H1 (cell line): Measurements from ENCODE around the gene VPS72. TPM values are rescaled to one million over a fixed set of nuclear protein-coding genes. Genes with fewer than 3 reads are reported as not detected.
A peak's percentile ranks its signal among the peaks of the same experiment; 100 is the strongest.

ENCODE experiments used
- CTCF ChIA-PET: fragments of 300-600 bp; sonication (Branson Sonifier 250); formaldehyde crosslinking; loops from one replicate; lab custom pipeline; 2021; ENCODE audit not compliant: partially characterized antibody; lab: Charles Lee
- POLR2A ChIA-PET: fragments of 300-600 bp; sonication (Branson Sonifier 250); formaldehyde crosslinking; loops from one replicate; lab custom pipeline; 2021; ENCODE audit warnings: inconsistent platforms; ENCODE audit not compliant: partially characterized antibody; lab: Charles Lee
- DNase-seq, 2 experiments: peaks; one replicate each; pipeline versions ENCODE4 v3.0.0 to v3.0.0-alpha.2; 2010 to 2022; ENCODE audit warnings: low spot score in 2 of 2, low read depth in 1 of 2, mixed read lengths in 1 of 2
- FAIRE-seq: peaks from 2 replicates; lab custom pipeline; 2011; peaks lifted over from hg19 to GRCh38; lab: Jason Lieb, UNC
- H2AFZ ChIP-seq: 2 replicates; pipeline ENCODE4 v1.8.1; 2012; ENCODE audit warnings: low read length, inconsistent platforms
- H2AK5ac ChIP-seq: 2 replicates; pipeline ENCODE4 v1.6.1; 2013; ENCODE audit warnings: low read depth, low read length
- H2BK120ac ChIP-seq: replicated peaks from 2 replicates; pipeline ENCODE3; 2013; ENCODE audit warnings: low read depth, low read length, inconsistent platforms
- H2BK12ac ChIP-seq: 2 replicates; pipeline ENCODE4 v1.6.1; 2013; ENCODE audit warnings: low read depth, low read length
- H2BK15ac ChIP-seq: 2 replicates; pipeline ENCODE4 v1.6.1; 2013; ENCODE audit warnings: low read length
- H2BK20ac ChIP-seq: 2 replicates; pipeline ENCODE4 v1.6.1; 2013; ENCODE audit warnings: low read length
- H2BK5ac ChIP-seq: 2 replicates; pipeline ENCODE4 v1.6.1; 2013; ENCODE audit warnings: low read depth, low read length
- H3K14ac ChIP-seq: 2 replicates; pipeline ENCODE4 v1.6.1; 2013; ENCODE audit warnings: inconsistent platforms; ENCODE audit not compliant: insufficient read length
- H3K18ac ChIP-seq: 2 replicates; pipeline ENCODE4 v1.6.1; 2013; ENCODE audit warnings: low read length; ENCODE audit errors: extremely low read depth
- H3K23ac ChIP-seq: 2 replicates; pipeline ENCODE4 v1.6.1; 2013; ENCODE audit warnings: inconsistent platforms; ENCODE audit not compliant: insufficient read length
- H3K23me2 ChIP-seq: 2 replicates; pipeline ENCODE4 v1.6.1; 2013; ENCODE audit warnings: low read depth, low read length
- H3K27ac ChIP-seq: 2 replicates; pipeline ENCODE4 v1.6.1; 2011; ENCODE audit warnings: low read depth, low read length, inconsistent platforms
- H3K27me3 ChIP-seq, 4 experiments: replicated peaks in 1 of 4; 1 replicate in 1 of 4; 2 replicates in 3 of 4; pipeline versions ENCODE4 v1.6.1 to v1.8.1; 2011 to 2013; ENCODE audit warnings: low read length in 3 of 4, mild to moderate bottlenecking in 3 of 4, inconsistent platforms in 2 of 4, mixed read lengths in 2 of 4, moderate library complexity in 1 of 4; ENCODE audit not compliant: control insufficient read depth in 3 of 4, insufficient read depth in 3 of 4; ENCODE audit errors: extremely low read depth in 1 of 4
- H3K36me3 ChIP-seq, 4 experiments: 2 replicates each; pipeline versions ENCODE4 v1.6.1 to v1.8.1; 2011 to 2013; ENCODE audit warnings: mild to moderate bottlenecking in 4 of 4, low read length in 3 of 4, moderate library complexity in 2 of 4, control low read depth in 1 of 4, inconsistent platforms in 1 of 4; ENCODE audit not compliant: insufficient read depth in 4 of 4, control insufficient read depth in 2 of 4
- H3K4ac ChIP-seq: replicated peaks from 2 replicates; pipeline ENCODE3; 2013; ENCODE audit warnings: low read length, low read depth, mixed read lengths, inconsistent platforms; ENCODE audit not compliant: insufficient read length
- H3K4me1 ChIP-seq, 4 experiments: replicated peaks in 1 of 4; 1 replicate in 1 of 4; 2 replicates in 3 of 4; pipeline versions ENCODE4 v1.6.1 to v1.8.1; 2011 to 2013; ENCODE audit warnings: low read length in 3 of 4, inconsistent platforms in 2 of 4, mixed read lengths in 1 of 4; ENCODE audit not compliant: insufficient read depth in 4 of 4, control insufficient read depth in 3 of 4
- H3K4me2 ChIP-seq, 2 experiments: 2 replicates each; pipeline versions ENCODE4 v1.6.1 to v1.8.1; 2011 to 2013; ENCODE audit warnings: low read depth in 2 of 2, low read length in 2 of 2, control low read depth in 1 of 2, inconsistent platforms in 1 of 2, mild to moderate bottlenecking in 1 of 2; ENCODE audit not compliant: insufficient read depth in 1 of 2
- H3K4me3 ChIP-seq, 4 experiments: fragments of 200-600, 300-600 bp in 1 of 4; sonication (generic), shearing (Covaris generic), sonication (Bioruptor Twin) in 1 of 4; 2 replicates each; pipeline versions ENCODE4 v1.5.1 to v1.8.1; 2011 to 2016; ENCODE audit warnings: low read length in 4 of 4, low read depth in 3 of 4, control low read depth in 2 of 4, inconsistent platforms in 2 of 4, mild to moderate bottlenecking in 2 of 4, mixed read lengths in 1 of 4, moderate library complexity in 1 of 4; ENCODE audit not compliant: insufficient read depth in 2 of 4; ENCODE audit errors: extremely low read depth in 1 of 4
- H3K56ac ChIP-seq: replicated peaks from 2 replicates; pipeline ENCODE3; 2013; ENCODE audit warnings: low read depth, mild to moderate bottlenecking, mixed read lengths, low read length, inconsistent platforms; ENCODE audit not compliant: insufficient read length
- H3K79me1 ChIP-seq: 2 replicates; pipeline ENCODE4 v1.6.1; 2013; ENCODE audit warnings: low read depth, low read length, control low read depth
- H3K79me2 ChIP-seq, 2 experiments: 2 replicates each; pipeline versions ENCODE4 v1.6.1 to v1.8.1; 2012 to 2013; ENCODE audit warnings: low read length in 2 of 2, mild to moderate bottlenecking in 2 of 2, inconsistent platforms in 1 of 2; ENCODE audit not compliant: insufficient read depth in 2 of 2, control insufficient read depth in 1 of 2
- H3K9ac ChIP-seq, 4 experiments: replicated peaks in 1 of 4; 1 replicate in 1 of 4; 2 replicates in 3 of 4; pipeline versions ENCODE4 v1.6.1 to v1.8.1; 2011 to 2013; ENCODE audit warnings: low read depth in 3 of 4, low read length in 3 of 4, control low read depth in 2 of 4, mild to moderate bottlenecking in 2 of 4, moderate library complexity in 2 of 4, inconsistent platforms in 1 of 4; ENCODE audit errors: extremely low read depth in 1 of 4
- H3K9me3 ChIP-seq, 2 experiments: 2 replicates each; pipeline versions ENCODE4 v1.6.1 to v1.8.1; 2012 to 2013; ENCODE audit warnings: mild to moderate bottlenecking in 2 of 2, moderate library complexity in 2 of 2, control low read depth in 1 of 2, inconsistent platforms in 1 of 2, low read depth in 1 of 2, low read length in 1 of 2, mixed read lengths in 1 of 2; ENCODE audit not compliant: insufficient read depth in 2 of 2
- H4K20me1 ChIP-seq, 2 experiments: replicated peaks in 1 of 2; 2 replicates each; pipeline versions ENCODE3 to v1.8.1; 2011 to 2013; ENCODE audit warnings: inconsistent platforms in 2 of 2, low read length in 2 of 2, mild to moderate bottlenecking in 1 of 2; ENCODE audit not compliant: insufficient read depth in 2 of 2, control insufficient read depth in 1 of 2
- H4K5ac ChIP-seq: 2 replicates; pipeline ENCODE4 v1.6.1; 2013; ENCODE audit warnings: low read length, low read depth, mixed read lengths, inconsistent platforms; ENCODE audit not compliant: insufficient read length
- H4K8ac ChIP-seq: 2 replicates; pipeline ENCODE4 v1.8.0; 2013; ENCODE audit warnings: mild to moderate bottlenecking, moderate library complexity, low read length, inconsistent platforms; ENCODE audit not compliant: insufficient read depth; ENCODE audit errors: extremely low read depth
- H4K91ac ChIP-seq: replicated peaks from 2 replicates; pipeline ENCODE3; 2013; ENCODE audit warnings: low read length, mixed read lengths, inconsistent platforms; ENCODE audit not compliant: insufficient read length
- ASH2L ChIP-seq: fragments of 200-600, 300-600 bp; sonication (generic); IDR thresholded peaks from one replicate; pipeline ENCODE4 v1.7.1; 2017; ENCODE audit warnings: low read length
- ATF2 ChIP-seq: IDR thresholded peaks from 2 replicates; pipeline ENCODE4 v1.6.1; 2012; ENCODE audit warnings: low read length, inconsistent platforms
- CTCF ChIP-seq, 3 experiments: IDR thresholded peaks; 1 replicate in 2 of 3; 2 replicates in 1 of 3; pipeline versions ENCODE4 v1.5.1 to v1.6.1; 2011; ENCODE audit warnings: low read length in 3 of 3, mild to moderate bottlenecking in 3 of 3, inconsistent platforms in 2 of 3, low read depth in 1 of 3, moderate library complexity in 1 of 3; ENCODE audit not compliant: insufficient read depth in 1 of 3; ENCODE audit errors: control extremely low read depth in 1 of 3
- EZH2 ChIP-seq: fragments of 200-600 bp; sonication (generic); IDR thresholded peaks from 2 replicates; pipeline ENCODE4 v1.7.1; 2012; ENCODE audit warnings: low read depth, mild to moderate bottlenecking, moderate library complexity, low read length, inconsistent platforms; ENCODE audit not compliant: severe bottlenecking
- NRF1 ChIP-seq: IDR thresholded peaks from 2 replicates; pipeline ENCODE4 v1.6.1; 2011; ENCODE audit warnings: mild to moderate bottlenecking, low read depth, low read length, improper control_type of control experiment
- POLR2A ChIP-seq, 2 experiments: IDR thresholded peaks; 1 replicate in 1 of 2; 2 replicates in 1 of 2; pipeline ENCODE4 v1.6.1; 2011; ENCODE audit warnings: low read depth in 2 of 2, low read length in 2 of 2, mild to moderate bottlenecking in 2 of 2; ENCODE audit errors: control extremely low read depth in 1 of 2
- SRF ChIP-seq: IDR thresholded peaks from 2 replicates; pipeline ENCODE4 v1.6.1; 2011; ENCODE audit warnings: mild to moderate bottlenecking, low read depth, low read length, moderate library complexity
- USF2 ChIP-seq: IDR thresholded peaks from 2 replicates; pipeline ENCODE4 v1.6.1; 2011; ENCODE audit warnings: low read length, improper control_type of control experiment
- WGBS, 2 experiments: shearing (Covaris generic) in 1 of 2; methylation state at CpG; one replicate each; pipeline versions ENCODE4 v1.1.6 to v1.1.7; 2013 to 2015; ENCODE audit warnings: low lambda C conversion rate in 2 of 2, mixed read lengths in 2 of 2, inconsistent platforms in 1 of 2, low coverage in 1 of 2, missing lambda C conversion rate in 1 of 2; ENCODE audit not compliant: insufficient replicate concordance in 2 of 2, insufficient coverage in 1 of 2, insufficient read length in 1 of 2; ENCODE audit errors: extremely low coverage in 1 of 2, missing lambda C conversion rate in 1 of 2; 5-methylcytosine and 5-hydroxymethylcytosine counted together
- polyA plus RNA-seq, 7 experiments: library from polyadenylated mRNA; depleted of rRNA in 3 of 7; stranded (reverse) in 5 of 7; unstranded in 2 of 7; fragments of >200 nt in 5 of 7; fragments of 200-250 nt in 2 of 7; gene quantifications; 1 replicate in 5 of 7; 2 replicates in 1 of 7; 4 replicates in 1 of 7; pipeline versions ENCODE4 v1.2.1 to v1.2.3, GENCODE V29; 2011 to 2013; ENCODE audit warnings: missing spikeins in 2 of 7, mixed read lengths in 2 of 7
- total RNA-seq: library from RNA; stranded (reverse); fragmentation: NEBNext Ultra II Directional; extraction: Animal tissue kit (Norgen Biotek cat#: 25700); gene quantifications from 2 replicates; pipeline ENCODE4 v1.2.1, GENCODE V29; 2021

Gene VPS72
- total and polyA plus RNA-seq, 2 of the 8 experiments (the other 6 are each of a cell fraction or from before 2014, with no cell fraction given) = 86.6 to 121 TPM

- CTCF ChIA-PET = interaction anchor here (1.1 kb wide), 1 partner anchor 30 kb away, joined by 3 read pairs; no protein-coding TSS in a partner anchor
- POLR2A ChIA-PET = interaction anchor here (1.4 to 1.9 kb wide), 2 partner anchors 8 to 13 kb away, joined by 4 to 7 read pairs; partner anchors contain the start of gene VPS72
- peak overlapping the region; percentile 74 to 99 (median 93) for H3K4me3 ChIP-seq
- H3K56ac ChIP-seq = no peak overlapping the region
- no peak overlapping the region; the same call in 1 of the 2 replicates for H2BK5ac ChIP-seq
- no peak overlapping the region for H2AK5ac ChIP-seq
- H3K14ac ChIP-seq = no peak overlapping the region
- H3K36me3 ChIP-seq = peaks cover 0 to 8% (median 1%) of the 10 kb centered on the region in 4 experiments; a peak in 2 of 8 replicates
- no peak overlapping the region for H4K91ac ChIP-seq
- no peak overlapping the region for H2BK20ac ChIP-seq
- DNase-seq (no peak), FAIRE-seq (no peak)
- H4K20me1 ChIP-seq = peaks cover 4 to 5% of the 10 kb centered on the region in 2 experiments
- no peak overlapping the region; the same call in 1 of the 2 replicates for H4K8ac ChIP-seq
- H3K79me1 ChIP-seq = no peaks in the 10 kb centered on the region
- no peak overlapping the region for H3K4ac ChIP-seq
- H3K23me2 ChIP-seq = peaks cover 13% of the 10 kb centered on the region
- H3K79me2 ChIP-seq = peaks cover 31 to 44% of the 10 kb centered on the region in 2 experiments
- no peak overlapping the region for H3K18ac ChIP-seq
- H2AFZ ChIP-seq = peak overlapping the region; percentile 62; the same call in 1 of the 2 replicates
- H3K27me3 ChIP-seq = no peaks in the 10 kb centered on the region
- H3K27ac ChIP-seq = no peak overlapping the region
- H3K4me2 ChIP-seq = peak overlapping the region; percentile 68 to 69
- H3K9ac ChIP-seq = no peak overlapping the region; a peak in 1 of 7 replicates
- H3K23ac ChIP-seq = no peak overlapping the region
- H4K5ac ChIP-seq = peak overlapping the region; percentile 31
- H3K4me1 ChIP-seq = peaks cover 2 to 4% (median 3%) of the 10 kb centered on the region in 4 experiments; a peak in 3 of 7 replicates
- 13% methylated on average over 10 of the region's 10 CpGs; no CpG with 5 or more reads in 1 of the 2 experiments for WGBS, 2 experiments
- H3K9me3 ChIP-seq = no peaks in the 10 kb centered on the region
- no peak overlapping the region for H2BK15ac ChIP-seq
- no peak overlapping the region for H2BK12ac ChIP-seq
- H2BK120ac ChIP-seq = no peak overlapping the region
- TF ChIP-seq EZH2 (no peak), NRF1 (no peak), POLR2A (IDR thresholded peaks at IDR 0.05; ENCODE audit: control extremely low read depth in 1 of 2, low read depth in 2 of 2, low read length in 2 of 2) (no peak), ASH2L (no peak), USF2 (no peak), ATF2 (no peak), CTCF (IDR thresholded peaks at IDR 0.05; ENCODE audit: control extremely low read depth in 1 of 3, insufficient read depth in 1 of 3, low read depth in 1 of 3, low read length in 3 of 3) (no peak), SRF (no peak)
These were observed 7.9 kb upstream of the VPS72 start for GRCh38 chr1:151197863-151198253.
